GM12874 (cell line): ENCODE measurements around the gene FHL1.

Experiments used
- CTCF ChIP-seq: IDR thresholded peaks from 2 replicates; pipeline ENCODE4 v1.5.1; 2011; ENCODE audit warnings: low read depth, mild to moderate bottlenecking, control low read depth, low read length, moderate library complexity; ENCODE audit not compliant: insufficient read depth

Gene FHL1

GRCh38 chrX:136128743-136129142 is 18.6 kb upstream of the FHL1 start:
- no peak for TF ChIP-seq CTCF

- no peak for TF ChIP-seq CTCF
Observed at GRCh38 chrX:136130931-136131833, 16.2 kb upstream of the FHL1 start.

- no peak for TF ChIP-seq CTCF
Observed at GRCh38 chrX:136138939-136139338, 8.4 kb upstream of the FHL1 start.

- TF ChIP-seq CTCF = no peak
Observed at GRCh38 chrX:136141569-136141968, 5.8 kb upstream of the FHL1 start.

GRCh38 chrX:136142592-136142991 is 4.7 kb upstream of the FHL1 start:
- TF ChIP-seq CTCF = no peak

- no peak for TF ChIP-seq CTCF
Observed at GRCh38 chrX:136143711-136144110, 3.6 kb upstream of the FHL1 start.

GRCh38 chrX:136146614-136147314 is 569 bp upstream of the FHL1 start:
- no peak for TF ChIP-seq CTCF
